Uterus (tissue), 4 donors: ENCODE results near the gene CFAP92. TPM values are rescaled to one million over a fixed set of nuclear protein-coding genes. Genes with fewer than 3 reads are reported as not detected.

Experiments
- DNase-seq, 2 donors: peaks; one replicate each; pipeline ENCODE4 v3.0.0-alpha.2; 2019 to 2020
- H3K27ac ChIP-seq, 2 donors: fragments of 200-600 bp; sonication (generic); 1 replicate in 1 of 2; 2 replicates in 1 of 2; pipeline ENCODE4 v1.5.1; 2016 to 2018
- H3K27me3 ChIP-seq, 2 donors: fragments of 200-600 bp; sonication (generic); one replicate each; pipeline ENCODE4 v1.5.1; 2018 to 2019; ENCODE audit warnings: control low read depth in 1 of 2
- H3K36me3 ChIP-seq, 2 donors: fragments of 200-600 bp; sonication (generic); one replicate each; pipeline ENCODE4 v1.5.1; 2019; ENCODE audit warnings: control low read depth in 1 of 2
- H3K4me1 ChIP-seq, 2 donors: fragments of 200-600 bp; sonication (generic); one replicate each; pipeline ENCODE4 v1.5.1; 2018 to 2019; ENCODE audit warnings: control low read depth in 1 of 2
- H3K4me3 ChIP-seq, 2 donors: fragments of 200-600 bp; sonication (generic); 1 replicate in 1 of 2; 2 replicates in 1 of 2; pipeline ENCODE4 v1.5.1; 2018 to 2019; ENCODE audit warnings: mild to moderate bottlenecking in 1 of 2
- H3K9me3 ChIP-seq, 2 donors: fragments of 200-600 bp; sonication (generic); one replicate each; pipeline ENCODE4 v1.5.1; 2019; ENCODE audit warnings: control low read depth in 1 of 2
- POLR2A ChIP-seq, 2 donors: fragments of 450-650 bp; IDR thresholded peaks; one replicate each; pipeline ENCODE4 v1.6.1; 2016; ENCODE audit warnings: antibody characterized with exemption in 2 of 2, mild to moderate bottlenecking in 1 of 2, moderate library complexity in 1 of 2
- intact Hi-C: fragments of 100-400 bp; cut with DNase I; formaldehyde crosslinking; loops from one replicate; pipeline ENCODE4 v1.15.1; 2023; ENCODE audit warnings: low total_unique reads
- total RNA-seq, 4 donors: library from RNA; depleted of rRNA in 3 of 4; stranded (reverse); fragments of >200 nt in 3 of 4; gene quantifications; one replicate each; pipeline versions ENCODE4 v1.1.0 to v1.2.4, GENCODE V29; 2014 to 2023
- TF ChIP-seq, protein P1 (sequence below), 4 experiments: fragments of 200-600 bp in 2 of 4; fragments of 450-650 bp in 2 of 4; sonication (generic) in 2 of 4; IDR thresholded peaks; one replicate each; pipeline ENCODE4 v1.5.1; 2016 to 2019; ENCODE audit warnings: antibody characterized with exemption in 4 of 4, mild to moderate bottlenecking in 2 of 4, moderate library complexity in 1 of 4
- donor health status: DM: yes; HTN: yes; CAD: no.

The CFAP92 gene
- total RNA-seq, 4 donors from 2014 or later: 0.95 to 3.5 (median 2.1) TPM; not detected in 1

DNA sequence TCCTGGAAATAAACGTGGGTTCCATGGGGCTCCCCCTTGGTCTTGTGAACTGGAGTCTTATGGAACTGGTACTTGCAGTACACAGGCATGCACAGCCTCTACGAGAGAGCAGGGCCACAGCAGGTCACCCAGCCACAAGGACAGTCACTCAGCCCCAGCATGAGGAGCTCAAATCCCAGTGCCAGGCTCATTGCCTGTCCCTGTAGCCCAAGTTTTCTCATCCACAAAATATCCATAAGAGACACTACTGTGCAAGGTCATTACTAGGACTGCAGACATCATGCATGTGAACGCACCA lies 48.0 kb downstream of the CFAP92 start:
- H3K4me3 ChIP-seq: no peak overlapping the region
- no peak for TF ChIP-seq POLR2A (IDR thresholded peaks at IDR 0.05)
- TF ChIP-seq, protein P1, sequence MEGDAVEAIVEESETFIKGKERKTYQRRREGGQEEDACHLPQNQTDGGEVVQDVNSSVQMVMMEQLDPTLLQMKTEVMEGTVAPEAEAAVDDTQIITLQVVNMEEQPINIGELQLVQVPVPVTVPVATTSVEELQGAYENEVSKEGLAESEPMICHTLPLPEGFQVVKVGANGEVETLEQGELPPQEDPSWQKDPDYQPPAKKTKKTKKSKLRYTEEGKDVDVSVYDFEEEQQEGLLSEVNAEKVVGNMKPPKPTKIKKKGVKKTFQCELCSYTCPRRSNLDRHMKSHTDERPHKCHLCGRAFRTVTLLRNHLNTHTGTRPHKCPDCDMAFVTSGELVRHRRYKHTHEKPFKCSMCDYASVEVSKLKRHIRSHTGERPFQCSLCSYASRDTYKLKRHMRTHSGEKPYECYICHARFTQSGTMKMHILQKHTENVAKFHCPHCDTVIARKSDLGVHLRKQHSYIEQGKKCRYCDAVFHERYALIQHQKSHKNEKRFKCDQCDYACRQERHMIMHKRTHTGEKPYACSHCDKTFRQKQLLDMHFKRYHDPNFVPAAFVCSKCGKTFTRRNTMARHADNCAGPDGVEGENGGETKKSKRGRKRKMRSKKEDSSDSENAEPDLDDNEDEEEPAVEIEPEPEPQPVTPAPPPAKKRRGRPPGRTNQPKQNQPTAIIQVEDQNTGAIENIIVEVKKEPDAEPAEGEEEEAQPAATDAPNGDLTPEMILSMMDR (IDR thresholded peaks at IDR 0.05): no peak
- no peaks in the 10 kb centered on the region for H3K4me1 ChIP-seq
- no peak overlapping the region for H3K27ac ChIP-seq
- H3K9me3 ChIP-seq: no peaks in the 10 kb centered on the region
- no peaks in the 10 kb centered on the region for H3K36me3 ChIP-seq
- DNase-seq: no peak
- intact Hi-C loops: no loop called here
- no peaks in the 10 kb centered on the region for H3K27me3 ChIP-seq

DNA sequence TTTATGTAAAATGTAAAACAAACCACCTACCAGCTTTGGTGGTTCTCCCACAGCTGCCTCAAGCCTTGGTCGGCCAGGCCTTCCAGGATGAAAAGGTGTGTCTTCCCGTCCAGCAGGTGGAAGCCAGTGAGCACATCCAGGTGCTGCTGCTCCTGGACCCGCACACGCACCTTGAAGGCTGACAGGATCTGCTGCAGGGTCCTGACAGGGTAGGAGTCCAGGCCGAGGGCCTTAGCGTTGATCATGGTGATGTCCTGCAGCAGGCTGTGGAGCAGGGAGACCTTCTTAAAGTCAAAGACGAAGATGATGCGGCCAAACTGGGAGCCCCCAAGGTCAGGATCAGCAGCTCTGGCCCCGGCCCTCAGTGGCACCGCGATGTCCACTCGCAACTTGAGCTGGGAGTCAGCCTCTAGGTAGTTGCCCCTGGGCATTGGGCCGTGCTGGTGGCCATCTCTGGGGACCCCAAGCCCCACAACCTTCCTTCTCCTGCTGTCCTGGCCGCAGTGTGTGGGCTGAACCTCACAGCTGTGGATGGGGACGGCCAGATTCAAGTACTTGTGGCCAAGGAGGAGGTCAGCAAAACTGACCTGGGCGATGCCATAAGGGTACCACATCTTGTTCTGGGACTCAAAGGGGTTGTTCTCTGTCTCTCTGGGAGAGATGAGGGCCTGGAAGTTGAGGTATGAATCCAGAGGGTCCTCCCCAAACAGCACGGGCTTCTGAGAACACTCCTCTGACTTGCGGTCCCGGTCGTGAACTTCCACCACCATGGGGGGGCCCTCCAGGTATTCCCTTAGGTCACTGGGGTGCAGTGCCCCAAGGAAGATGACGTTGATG lies 48.6 kb downstream of the CFAP92 start:
- no peaks in the 10 kb centered on the region for H3K9me3 ChIP-seq
- no peak for TF ChIP-seq POLR2A (IDR thresholded peaks at IDR 0.05)
- TF ChIP-seq, protein P1 (IDR thresholded peaks at IDR 0.05): no peak
- no peak for DNase-seq
- H3K36me3 ChIP-seq: no peaks in the 10 kb centered on the region
- intact Hi-C loops: no loop called here
- no peak overlapping the region for H3K4me3 ChIP-seq
- H3K27ac ChIP-seq: no peak overlapping the region
- no peaks in the 10 kb centered on the region for H3K4me1 ChIP-seq
- H3K27me3 ChIP-seq: no peaks in the 10 kb centered on the region

DNA sequence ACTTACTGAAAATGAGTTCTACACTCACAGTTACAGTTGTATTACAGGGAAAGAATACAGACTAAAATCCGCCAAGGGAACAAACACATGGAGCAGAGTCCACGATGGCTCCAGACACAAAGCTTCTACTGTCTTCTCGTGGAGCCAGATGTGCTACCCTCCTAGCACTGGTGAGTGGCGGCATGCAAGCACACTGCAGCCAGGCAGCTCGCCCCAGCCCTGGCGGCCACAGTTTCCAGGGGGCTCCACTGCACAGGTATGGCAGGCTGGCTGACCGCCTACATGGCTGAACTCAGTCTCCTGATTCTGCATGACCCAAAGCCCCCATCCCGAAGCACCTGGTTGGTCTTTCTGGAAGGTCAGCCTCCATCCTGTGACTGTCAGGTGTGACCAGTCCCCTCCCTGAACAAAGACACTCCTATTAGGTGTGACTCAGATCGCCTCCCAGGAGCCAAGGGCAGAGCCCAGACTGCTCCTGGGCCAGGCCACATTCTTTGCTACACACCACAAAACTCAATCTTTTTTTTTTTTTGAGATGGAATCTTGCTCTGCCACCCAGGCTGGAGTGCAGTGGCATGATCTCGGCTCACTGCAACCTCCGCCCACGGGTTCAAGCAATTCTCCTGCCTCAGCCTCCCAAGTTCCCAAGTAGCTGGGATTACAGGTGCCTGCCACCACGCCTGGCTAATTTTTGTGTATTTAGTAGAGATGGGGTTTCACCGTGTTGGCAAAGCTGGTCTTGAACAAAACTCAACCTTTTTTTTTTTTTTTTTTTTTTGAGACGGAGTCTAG lies 51.5 kb downstream of the CFAP92 start:
- Histone ChIP-seq H3K4me3 (no peak overlapping the region), H3K36me3 (no peaks in the 10 kb centered on the region), H3K27ac (no peak overlapping the region), H3K27me3 (no peaks in the 10 kb centered on the region), H3K4me1 (no peaks in the 10 kb centered on the region), H3K9me3 (no peaks in the 10 kb centered on the region)
- no peak for DNase-seq
- intact Hi-C loops: no loop called here
- TF ChIP-seq, protein P1 (IDR thresholded peaks at IDR 0.05): no peak
- TF ChIP-seq POLR2A (IDR thresholded peaks at IDR 0.05): no peak

DNA sequence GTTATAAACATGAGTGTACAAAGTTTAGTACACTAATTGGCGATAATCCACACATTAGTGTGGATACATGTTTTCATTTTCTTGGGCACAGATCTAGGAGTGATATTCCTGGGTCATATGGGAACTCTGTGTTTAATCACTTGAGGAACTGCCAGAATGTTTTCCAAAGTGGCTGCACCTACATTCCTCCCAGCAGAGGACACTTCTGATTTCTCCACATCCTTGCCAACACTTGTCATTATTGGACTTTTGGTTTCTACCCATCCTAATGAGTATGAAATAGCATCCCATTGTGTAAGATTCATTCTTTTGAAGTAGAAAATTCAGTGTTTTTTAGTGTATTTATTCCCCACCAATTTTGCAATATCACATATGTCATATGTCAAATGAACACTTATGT lies 53.6 kb downstream of the CFAP92 start:
- intact Hi-C loops: no loop called here
- H3K9me3 ChIP-seq: no peaks in the 10 kb centered on the region
- H3K27me3 ChIP-seq: no peaks in the 10 kb centered on the region
- H3K27ac ChIP-seq: no peak overlapping the region
- no peaks in the 10 kb centered on the region for H3K4me1 ChIP-seq
- H3K4me3 ChIP-seq: no peak overlapping the region
- no peaks in the 10 kb centered on the region for H3K36me3 ChIP-seq
- TF ChIP-seq POLR2A (IDR thresholded peaks at IDR 0.05): no peak
- TF ChIP-seq, protein P1 (IDR thresholded peaks at IDR 0.05): no peak
- DNase-seq: no peak

DNA sequence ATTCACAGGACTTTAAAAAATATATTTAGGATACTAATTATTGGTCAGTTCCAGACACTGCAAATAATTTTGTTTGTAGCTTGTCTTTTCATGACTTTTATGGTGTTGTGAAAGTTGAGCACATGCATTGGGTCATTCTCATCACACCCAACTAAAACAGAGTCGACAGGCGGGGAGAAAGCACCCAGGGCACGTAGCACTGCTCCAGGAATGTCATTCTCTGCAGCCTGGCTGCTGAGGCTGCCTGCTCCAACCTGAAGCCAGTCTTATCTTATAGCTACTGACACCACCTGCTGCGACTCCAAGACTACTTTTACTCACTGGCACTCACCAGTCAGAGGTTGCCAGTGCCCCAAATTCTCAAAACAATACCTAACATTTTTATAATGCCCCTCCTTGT lies 57.5 kb downstream of the CFAP92 start:
- intact Hi-C loops: no loop called here
- TF ChIP-seq, protein P1 (IDR thresholded peaks at IDR 0.05): no peak
- TF ChIP-seq POLR2A (IDR thresholded peaks at IDR 0.05): no peak
- Histone ChIP-seq H3K4me3 (no peak overlapping the region), H3K27ac (no peak overlapping the region), H3K36me3 (no peaks in the 10 kb centered on the region), H3K27me3 (no peaks in the 10 kb centered on the region), H3K9me3 (no peaks in the 10 kb centered on the region), H3K4me1 (no peaks in the 10 kb centered on the region)
- no peak for DNase-seq
